PC-3 (cell line): Measurements from ENCODE around the gene FOXN3. TPM values are rescaled to one million over a fixed set of nuclear protein-coding genes. Genes with fewer than 3 reads are reported as not detected.

Experiments
- ATAC-seq: fragments of 200-7000 bp; cut with Tn5 transposase; 2 replicates; pipeline ENCODE4 v1.9.1; 2020; ENCODE audit warnings: mild to moderate bottlenecking, moderate library complexity
- BruUV-seq: library from RNA; stranded (reverse); fragments of 400-500 nt; replicated peaks from 2 replicates; lab custom pipeline; 2021; lab: Mats Ljungman, UMichigan
- CTCF ChIA-PET: fragments of 300-600 bp; sonication (Branson Sonifier 250); formaldehyde crosslinking; loops from one replicate; lab custom pipeline; 2022; ENCODE audit warnings: antibody characterized with exemption; lab: Charles Lee
- POLR2A ChIA-PET: fragments of 300-600 bp; sonication (Branson Sonifier 250); formaldehyde crosslinking; loops from one replicate; lab custom pipeline; 2022; ENCODE audit warnings: antibody characterized with exemption; ENCODE audit not compliant: unreplicated experiment; lab: Charles Lee
- DNase-seq: peaks from one replicate; pipeline ENCODE4 v3.0.0-alpha.2; 2015
- H2AFZ ChIP-seq: fragments of 300-600 bp; sonication (generic); 2 replicates; pipeline ENCODE4 v1.6.0; 2016; ENCODE audit warnings: antibody characterized with exemption, low read length
- H3F3A ChIP-seq: fragments of 300-600 bp; sonication (generic); one replicate; pipeline ENCODE4 v1.6.0; 2017; ENCODE audit warnings: antibody characterized with exemption, low read length, control low read depth, mild to moderate bottlenecking; ENCODE audit not compliant: unreplicated experiment
- H3K27ac ChIP-seq: fragments of 300-600 bp; sonication (generic); 2 replicates; pipeline ENCODE4 v1.5.1; 2016; ENCODE audit warnings: mild to moderate bottlenecking, low read length
- H3K27me3 ChIP-seq: fragments of 300-600 bp; sonication (generic); 2 replicates; pipeline ENCODE4 v1.6.1; 2016; ENCODE audit warnings: low read length, mixed read lengths
- H3K36me3 ChIP-seq: fragments of 300-600 bp; sonication (generic); 2 replicates; pipeline ENCODE4 v1.6.1; 2016; ENCODE audit warnings: low read depth, mixed run types, low read length, mixed read lengths
- H3K4me1 ChIP-seq: fragments of 300-600 bp; sonication (generic); 2 replicates; pipeline ENCODE4 v1.5.1; 2016; ENCODE audit warnings: low read length; ENCODE audit not compliant: insufficient read depth
- H3K4me2 ChIP-seq: fragments of 300-600 bp; sonication (generic); 2 replicates; pipeline ENCODE4 v1.6.0; 2016; ENCODE audit warnings: low read length
- H3K4me3 ChIP-seq: fragments of 300-600 bp; sonication (generic); 2 replicates; pipeline ENCODE4 v1.5.1; 2016; ENCODE audit warnings: mild to moderate bottlenecking, low read length, mixed read lengths
- H3K79me2 ChIP-seq: fragments of 300-600 bp; sonication (generic); 2 replicates; pipeline ENCODE4 v1.6.1; 2017; ENCODE audit warnings: low read length, mixed read lengths
- H3K9ac ChIP-seq: fragments of 300-600 bp; sonication (generic); 2 replicates; pipeline ENCODE4 v1.6.0; 2016; ENCODE audit warnings: mild to moderate bottlenecking, low read length
- H3K9me2 ChIP-seq: fragments of 300-600 bp; sonication (generic); replicated peaks from 2 replicates; pipeline ENCODE4 v1.6.1; 2016; ENCODE audit warnings: mixed run types, low read length, mixed read lengths
- H3K9me3 ChIP-seq: fragments of 300-600 bp; sonication (generic); 2 replicates; pipeline ENCODE4 v1.6.1; 2016; ENCODE audit warnings: low read length, mixed read lengths
- H4K20me1 ChIP-seq: fragments of 300-600 bp; sonication (generic); 2 replicates; pipeline ENCODE4 v1.6.1; 2016; ENCODE audit warnings: low read length, mixed read lengths
- EZH2 ChIP-seq: fragments of 300-600 bp; sonication (generic); IDR thresholded peaks from one replicate; pipeline ENCODE4 v1.6.1; 2017; ENCODE audit warnings: antibody characterized with exemption, mild to moderate bottlenecking, low read length; ENCODE audit not compliant: unreplicated experiment
- EZH2phosphoT487 ChIP-seq: fragments of 300-600 bp; sonication (generic); IDR thresholded peaks from 2 replicates; pipeline ENCODE4 v1.6.1; 2018; ENCODE audit warnings: mild to moderate bottlenecking, antibody characterized with exemption, low read length, borderline replicate concordance
- intact Hi-C: fragments of 100-400 bp; cut with micrococcal nuclease; formaldehyde crosslinking; loops from 2 replicates; pipeline ENCODE4 v1.9.0; 2023
- total RNA-seq: library from RNA; depleted of rRNA; stranded (reverse); fragments of >200 nt; gene quantifications from 2 replicates; pipeline ENCODE4 v1.2.3, GENCODE V29; 2014
- TF ChIP-seq, protein P1 (sequence below): fragments of 300-600 bp; sonication (generic); conservative IDR thresholded peaks from 2 replicates; pipeline ENCODE4 v1.5.1; 2017; ENCODE audit warnings: antibody characterized with exemption, low read depth, mild to moderate bottlenecking, low read length

Gene FOXN3
- total RNA-seq, 1 experiment from 2014 or later = 13.3 TPM

GRCh38 chr14:89367779-89368120 lies 49.3 kb downstream of the FOXN3 start:
- POLR2A ChIA-PET = no interaction called here
- Histone ChIP-seq H3K36me3 (no peaks in the 10 kb centered on the region), H3K79me2 (no peaks in the 10 kb centered on the region), H3K9me2 (no peaks in the 10 kb centered on the region), H2AFZ (no peak overlapping the region), H3K9me3 (no peaks in the 10 kb centered on the region), H3K27me3 (no peaks in the 10 kb centered on the region), H3K4me3 (no peak overlapping the region), H3K4me1 (no peaks in the 10 kb centered on the region), H3K4me2 (no peak overlapping the region), H3K27ac (no peak overlapping the region), H4K20me1 (no peaks in the 10 kb centered on the region), H3K9ac (no peak overlapping the region), H3F3A (no peaks in the 10 kb centered on the region)
- intact Hi-C loops = no loop called here
- no TSS peak for BruUV-seq
- no peak for TF ChIP-seq EZH2phosphoT487
- TF ChIP-seq, protein P1, sequence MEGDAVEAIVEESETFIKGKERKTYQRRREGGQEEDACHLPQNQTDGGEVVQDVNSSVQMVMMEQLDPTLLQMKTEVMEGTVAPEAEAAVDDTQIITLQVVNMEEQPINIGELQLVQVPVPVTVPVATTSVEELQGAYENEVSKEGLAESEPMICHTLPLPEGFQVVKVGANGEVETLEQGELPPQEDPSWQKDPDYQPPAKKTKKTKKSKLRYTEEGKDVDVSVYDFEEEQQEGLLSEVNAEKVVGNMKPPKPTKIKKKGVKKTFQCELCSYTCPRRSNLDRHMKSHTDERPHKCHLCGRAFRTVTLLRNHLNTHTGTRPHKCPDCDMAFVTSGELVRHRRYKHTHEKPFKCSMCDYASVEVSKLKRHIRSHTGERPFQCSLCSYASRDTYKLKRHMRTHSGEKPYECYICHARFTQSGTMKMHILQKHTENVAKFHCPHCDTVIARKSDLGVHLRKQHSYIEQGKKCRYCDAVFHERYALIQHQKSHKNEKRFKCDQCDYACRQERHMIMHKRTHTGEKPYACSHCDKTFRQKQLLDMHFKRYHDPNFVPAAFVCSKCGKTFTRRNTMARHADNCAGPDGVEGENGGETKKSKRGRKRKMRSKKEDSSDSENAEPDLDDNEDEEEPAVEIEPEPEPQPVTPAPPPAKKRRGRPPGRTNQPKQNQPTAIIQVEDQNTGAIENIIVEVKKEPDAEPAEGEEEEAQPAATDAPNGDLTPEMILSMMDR = no peak
- TF ChIP-seq EZH2 = no peak
- DNase-seq (no peak), ATAC-seq (no peak)
- CTCF ChIA-PET = no interaction called here

- Histone ChIP-seq H2AFZ (no peak overlapping the region), H3F3A (no peaks in the 10 kb centered on the region), H3K4me3 (no peak overlapping the region), H3K9ac (no peak overlapping the region), H3K9me2 (no peaks in the 10 kb centered on the region), H3K79me2 (no peaks in the 10 kb centered on the region), H3K9me3 (no peaks in the 10 kb centered on the region), H3K27ac (no peak overlapping the region), H4K20me1 (no peaks in the 10 kb centered on the region), H3K27me3 (no peaks in the 10 kb centered on the region), H3K4me2 (no peak overlapping the region), H3K4me1 (no peaks in the 10 kb centered on the region), H3K36me3 (no peaks in the 10 kb centered on the region)
- CTCF ChIA-PET = no interaction called here
- intact Hi-C loops = no loop called here
- TF ChIP-seq EZH2phosphoT487 (no peak), EZH2 (no peak)
- TF ChIP-seq, protein P1 = no peak
- no peak for ATAC-seq
- POLR2A ChIA-PET = no interaction called here
- no peak for DNase-seq
- BruUV-seq = no TSS peak
Measured at GRCh38 chr14:89366864-89367778, 49.9 kb downstream of the FOXN3 start.
